Lower leg skin (tissue), 4 donors: ENCODE measurements around the gene PRSS21. TPM values are rescaled to one million over a fixed set of nuclear protein-coding genes. Genes with fewer than 3 reads are reported as not detected.

ENCODE experiments used
- DNase-seq, 2 donors: peaks; one replicate each; pipeline ENCODE4 v3.0.0-alpha.2; 2019; ENCODE audit warnings: low spot score in 2 of 2
- H3K4me3 ChIP-seq: fragments of 200-600 bp; sonication (generic); 2 replicates; pipeline ENCODE4 v1.5.1; 2017; ENCODE audit warnings: mild to moderate bottlenecking, low read depth; ENCODE audit not compliant: poor library complexity, severe bottlenecking
- CTCF ChIP-seq, 3 donors: fragments of 450-650 bp; IDR thresholded peaks; one replicate each; pipeline ENCODE4 v1.5.1; 2016; ENCODE audit warnings: antibody characterized with exemption in 3 of 3, mild to moderate bottlenecking in 3 of 3, moderate library complexity in 2 of 3
- POLR2A ChIP-seq, 2 donors: fragments of 450-650 bp; IDR thresholded peaks; one replicate each; pipeline ENCODE4 v1.6.1; 2016 to 2017; ENCODE audit warnings: antibody characterized with exemption in 2 of 2, mild to moderate bottlenecking in 1 of 2, moderate library complexity in 1 of 2
- WGBS, 2 donors: methylation state at CpG; one replicate each; pipeline ENCODE4 v1.1.5; 2018; 5-methylcytosine and 5-hydroxymethylcytosine counted together
- intact Hi-C: fragments of 100-400 bp; cut with DNase I; formaldehyde crosslinking; loops from one replicate; pipeline ENCODE4 v1.15.0; 2023; ENCODE audit warnings: low total_unique reads
- total RNA-seq, 4 donors: library from RNA; depleted of rRNA; stranded (reverse); fragments of >200 nt; gene quantifications; one replicate each; pipeline ENCODE4 v1.1.0, GENCODE V29; 2016

The PRSS21 gene
- total RNA-seq, 4 donors from 2014 or later: 0.63 TPM; not detected in 3

GRCh38 chr16:2839650-2840450 is 22.8 kb downstream of the PRSS21 start:
- no peak for DNase-seq
- H3K4me3 ChIP-seq: no peak overlapping the region
- intact Hi-C loops: no loop called here
- 85 to 87% methylated on average over 15 of the region's 15 CpGs for WGBS, 2 donors
- no peak for TF ChIP-seq POLR2A (IDR thresholded peaks at IDR 0.05)
- TF ChIP-seq CTCF (IDR thresholded peaks at IDR 0.05): no peak

- no peak for TF ChIP-seq POLR2A (IDR thresholded peaks at IDR 0.05)
- no peak for TF ChIP-seq CTCF (IDR thresholded peaks at IDR 0.05)
- WGBS, 2 donors: 81 to 94% methylated on average over 11 to 12 of the region's 12 CpGs
- intact Hi-C loops: no loop called here
- no peak overlapping the region for H3K4me3 ChIP-seq
- no peak for DNase-seq
These were observed 23.9 kb downstream of the PRSS21 start for GRCh38 chr16:2840914-2841313.

- H3K4me3 ChIP-seq: no peak overlapping the region
- TF ChIP-seq POLR2A (IDR thresholded peaks at IDR 0.05) (no peak), CTCF (IDR thresholded peaks at IDR 0.05) (no peak)
- WGBS, 2 donors: 66 to 74% methylated on average over 11 to 14 of the region's 18 CpGs
- intact Hi-C loops: no loop called here
- no peak for DNase-seq
These were observed 24.7 kb downstream of the PRSS21 start for GRCh38 chr16:2841606-2842339.

GRCh38 chr16:2842340-2843000 is 25.4 kb downstream of the PRSS21 start:
- intact Hi-C loops: no loop called here
- TF ChIP-seq POLR2A (IDR thresholded peaks at IDR 0.05) (no peak), CTCF (IDR thresholded peaks at IDR 0.05) (no peak)
- H3K4me3 ChIP-seq: no peak overlapping the region
- no peak for DNase-seq
- 40 to 45% methylated on average over 25 to 38 of the region's 40 CpGs for WGBS, 2 donors

- no peak overlapping the region for H3K4me3 ChIP-seq
- no peak for DNase-seq
- 85 to 87% methylated on average over 8 of the region's 8 CpGs for WGBS, 2 donors
- intact Hi-C loops: no loop called here
- TF ChIP-seq POLR2A (IDR thresholded peaks at IDR 0.05): no peak
- TF ChIP-seq CTCF (IDR thresholded peaks at IDR 0.05): no peak
These were observed 26.5 kb downstream of the PRSS21 start for GRCh38 chr16:2843526-2843925.
